Prostate gland (tissue), 2 donors: ENCODE measurements around the gene CORO7. TPM values are rescaled to one million over a fixed set of nuclear protein-coding genes. Genes with fewer than 3 reads are reported as not detected.

Experiments
- DNase-seq: peaks from one replicate; pipeline ENCODE4 v3.0.0-alpha.2; 2019; ENCODE audit warnings: low spot score
- H3K27ac ChIP-seq, 2 donors: fragments of 200-600 bp; sonication (generic); 2 replicates each; pipeline ENCODE4 v1.5.1; 2017 to 2019
- H3K27me3 ChIP-seq: fragments of 200-600 bp; sonication (generic); replicated peaks from 2 replicates; pipeline ENCODE4 v1.5.1; 2019; ENCODE audit not compliant: insufficient read depth
- H3K36me3 ChIP-seq, 2 donors: fragments of 200-600 bp; sonication (generic); 1 replicate in 1 of 2; 2 replicates in 1 of 2; pipeline versions ENCODE4 v1.5.1 to v1.8.1; 2017 to 2019
- H3K4me1 ChIP-seq: fragments of 200-600 bp; sonication (generic); replicated peaks from 2 replicates; pipeline ENCODE4 v1.5.1; 2019
- H3K4me3 ChIP-seq, 2 donors: fragments of 200-600 bp; sonication (generic); 2 replicates each; pipeline ENCODE4 v1.5.1; 2017 to 2019
- H3K9me3 ChIP-seq: fragments of 200-600 bp; sonication (generic); 2 replicates; pipeline ENCODE4 v1.5.1; 2017
- POLR2A ChIP-seq: fragments of 450-650 bp; IDR thresholded peaks from one replicate; pipeline ENCODE4 v1.6.1; 2016; ENCODE audit warnings: antibody characterized with exemption, mild to moderate bottlenecking
- POLR2AphosphoS5 ChIP-seq: sonication (generic); formaldehyde crosslinking; IDR thresholded peaks from one replicate; pipeline ENCODE4 v1.6.1; 2017; ENCODE audit warnings: antibody characterized with exemption
- WGBS: methylation state at CpG from one replicate; pipeline ENCODE4 v1.1.5; 2018; 5-methylcytosine and 5-hydroxymethylcytosine counted together
- intact Hi-C: fragments of 100-400 bp; cut with DNase I; formaldehyde crosslinking; loops from one replicate; pipeline ENCODE4 v1.14.2; 2022
- total RNA-seq, 2 donors: library from RNA; depleted of rRNA; stranded (reverse); fragments of >200 nt; gene quantifications; one replicate each; pipeline ENCODE4 v1.1.0, GENCODE V29; 2016
- TF ChIP-seq, protein P1 (sequence below), 4 experiments: fragments of 200-600 bp in 2 of 4; fragments of 450-650 bp in 2 of 4; sonication (generic) in 2 of 4; IDR thresholded peaks; 1 replicate in 3 of 4; 2 replicates in 1 of 4; pipeline ENCODE4 v1.5.1; 2016 to 2019; ENCODE audit warnings: antibody characterized with exemption in 4 of 4, mild to moderate bottlenecking in 2 of 4, moderate library complexity in 2 of 4

The CORO7 gene
- total RNA-seq, 2 donors from 2014 or later, result 24.1 to 122 TPM

DNA sequence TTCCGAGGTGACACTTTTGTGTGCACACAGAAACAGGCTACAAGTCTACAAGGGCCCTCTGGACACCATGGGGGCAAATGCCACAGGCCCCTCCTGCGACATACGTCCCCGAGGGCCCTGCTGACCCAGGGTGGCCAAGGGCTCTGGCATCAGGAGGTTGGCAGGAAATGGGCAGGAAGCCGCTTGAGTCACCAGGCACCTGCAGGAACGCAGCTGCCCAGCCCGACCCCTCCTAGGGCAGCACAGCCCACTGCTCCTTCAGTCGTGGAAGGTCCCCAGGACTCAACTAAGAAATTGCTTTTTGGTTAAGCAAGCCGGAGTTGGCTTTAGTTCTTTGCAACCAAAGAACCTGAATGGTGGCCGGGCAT lies 8.1 kb downstream of the CORO7 start:
- DNase-seq, result no peak
- no peaks in the 10 kb centered on the region for H3K27me3 ChIP-seq
- H3K4me1 ChIP-seq, result peaks cover 11% of the 10 kb centered on the region
- no peaks in the 10 kb centered on the region for H3K9me3 ChIP-seq
- intact Hi-C loops, result loop anchor here (10.0 kb wide), 1 partner anchor 124 kb away; no protein-coding TSS in a partner anchor
- H3K36me3 ChIP-seq, result peaks cover 0 to 7% of the 10 kb centered on the region in 2 donors
- 95% methylated on average over 10 of the region's 10 CpGs for WGBS
- no peak overlapping the region for H3K4me3 ChIP-seq
- no peak overlapping the region for H3K27ac ChIP-seq
- TF ChIP-seq, protein P1, sequence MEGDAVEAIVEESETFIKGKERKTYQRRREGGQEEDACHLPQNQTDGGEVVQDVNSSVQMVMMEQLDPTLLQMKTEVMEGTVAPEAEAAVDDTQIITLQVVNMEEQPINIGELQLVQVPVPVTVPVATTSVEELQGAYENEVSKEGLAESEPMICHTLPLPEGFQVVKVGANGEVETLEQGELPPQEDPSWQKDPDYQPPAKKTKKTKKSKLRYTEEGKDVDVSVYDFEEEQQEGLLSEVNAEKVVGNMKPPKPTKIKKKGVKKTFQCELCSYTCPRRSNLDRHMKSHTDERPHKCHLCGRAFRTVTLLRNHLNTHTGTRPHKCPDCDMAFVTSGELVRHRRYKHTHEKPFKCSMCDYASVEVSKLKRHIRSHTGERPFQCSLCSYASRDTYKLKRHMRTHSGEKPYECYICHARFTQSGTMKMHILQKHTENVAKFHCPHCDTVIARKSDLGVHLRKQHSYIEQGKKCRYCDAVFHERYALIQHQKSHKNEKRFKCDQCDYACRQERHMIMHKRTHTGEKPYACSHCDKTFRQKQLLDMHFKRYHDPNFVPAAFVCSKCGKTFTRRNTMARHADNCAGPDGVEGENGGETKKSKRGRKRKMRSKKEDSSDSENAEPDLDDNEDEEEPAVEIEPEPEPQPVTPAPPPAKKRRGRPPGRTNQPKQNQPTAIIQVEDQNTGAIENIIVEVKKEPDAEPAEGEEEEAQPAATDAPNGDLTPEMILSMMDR (IDR thresholded peaks at IDR 0.05), result no peak
- no peak for TF ChIP-seq POLR2A
- TF ChIP-seq POLR2AphosphoS5, result no peak

DNA sequence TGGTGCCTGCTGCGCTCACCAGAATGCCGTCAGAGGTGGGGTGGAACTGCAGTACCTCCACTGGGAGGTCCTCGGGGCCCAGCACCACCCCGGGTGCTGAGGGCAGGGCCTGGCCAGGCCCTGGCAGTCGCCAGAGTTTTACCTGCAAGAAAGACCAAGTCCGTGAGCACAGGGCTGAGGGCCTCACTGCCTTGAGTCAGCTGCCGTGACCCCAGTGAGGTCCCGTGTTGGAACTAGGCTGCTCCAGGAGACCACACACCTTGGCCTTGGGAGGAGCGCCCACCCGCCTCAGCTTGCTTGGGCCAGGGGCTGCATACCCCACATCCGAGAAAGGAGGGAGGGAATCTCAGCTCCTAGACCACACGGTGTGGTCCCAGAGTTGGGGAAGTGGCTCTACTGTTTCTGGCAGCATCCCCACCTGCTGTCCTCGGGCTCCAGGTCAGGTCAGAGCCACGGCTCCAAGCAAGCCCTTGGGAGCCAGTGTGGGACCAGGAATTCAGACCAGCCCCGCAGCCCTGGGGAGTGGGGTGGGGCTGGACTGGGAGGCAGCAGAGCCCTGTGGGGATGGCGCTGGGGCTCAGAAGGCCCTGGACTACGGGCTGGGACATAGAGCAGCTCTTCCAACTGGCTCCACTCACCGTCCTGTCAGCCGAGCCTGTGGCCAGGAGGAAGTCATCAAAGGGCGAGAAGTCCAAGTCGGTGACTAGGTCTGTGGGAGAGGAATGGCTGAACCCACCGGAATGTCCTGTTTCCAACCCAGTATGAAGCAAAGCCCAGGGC lies 8.7 kb downstream of the CORO7 start:
- DNase-seq, result no peak
- H3K9me3 ChIP-seq, result no peaks in the 10 kb centered on the region
- no peak overlapping the region for H3K4me3 ChIP-seq
- H3K4me1 ChIP-seq, result peaks cover 11% of the 10 kb centered on the region
- 88% methylated on average over 16 of the region's 22 CpGs for WGBS
- intact Hi-C loops, result loop anchor here (10.0 kb wide), 1 partner anchor 123 kb away; no protein-coding TSS in a partner anchor
- H3K27ac ChIP-seq, result no peak overlapping the region
- no peak for TF ChIP-seq POLR2A
- H3K27me3 ChIP-seq, result no peaks in the 10 kb centered on the region
- H3K36me3 ChIP-seq, result peaks cover 0 to 7% of the 10 kb centered on the region in 2 donors

DNA sequence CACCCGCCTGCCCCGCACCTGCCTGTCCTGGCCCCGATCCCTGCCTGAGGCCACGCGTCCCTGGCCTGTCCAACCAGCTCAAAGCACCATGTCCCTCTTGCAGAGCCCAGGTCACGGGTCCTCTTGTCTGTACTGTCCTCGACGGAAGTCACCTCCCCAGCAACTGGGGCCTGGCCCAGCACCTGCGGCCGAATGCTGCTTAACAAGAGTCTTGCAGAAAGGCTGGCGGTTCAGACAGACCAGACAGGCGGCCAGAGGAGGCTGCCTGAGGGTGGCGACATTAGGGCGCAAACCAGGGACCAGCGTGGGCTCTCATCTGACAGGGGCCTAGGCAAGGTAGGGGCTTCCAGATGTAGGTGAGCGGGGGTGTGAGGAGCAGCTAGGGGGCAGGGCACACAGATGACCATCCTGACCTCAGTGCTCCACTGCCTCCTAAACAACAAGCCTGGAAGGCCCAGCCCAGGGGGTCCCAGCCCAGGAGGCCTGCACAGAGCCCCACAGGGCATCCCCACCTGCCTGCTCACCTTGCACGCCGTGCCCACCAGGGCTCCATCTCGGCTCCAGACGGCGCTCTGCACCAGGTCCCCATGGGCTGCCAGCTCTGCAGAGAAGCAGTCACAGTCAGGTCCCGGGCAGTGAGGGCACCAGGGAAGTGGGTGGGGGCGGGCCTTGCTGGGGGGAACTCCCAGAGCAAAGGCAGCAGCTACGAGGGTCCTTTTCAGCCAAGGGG lies 11.3 kb downstream of the CORO7 start:
- no peaks in the 10 kb centered on the region for H3K27me3 ChIP-seq
- H3K4me1 ChIP-seq, result no peaks in the 10 kb centered on the region
- no peaks in the 10 kb centered on the region for H3K9me3 ChIP-seq
- no peak overlapping the region for H3K27ac ChIP-seq
- H3K4me3 ChIP-seq, result no peak overlapping the region
- peaks cover 0 to 7% of the 10 kb centered on the region in 2 donors for H3K36me3 ChIP-seq
- DNase-seq, result no peak
- intact Hi-C loops, result loop anchor here (10.0 kb wide), 1 partner anchor 120 kb away; no protein-coding TSS in a partner anchor
- 91% methylated on average over 20 of the region's 24 CpGs for WGBS
- TF ChIP-seq POLR2A (no peak), POLR2AphosphoS5 (no peak)
- TF ChIP-seq, protein P1 (IDR thresholded peaks at IDR 0.05), result no peak

DNA sequence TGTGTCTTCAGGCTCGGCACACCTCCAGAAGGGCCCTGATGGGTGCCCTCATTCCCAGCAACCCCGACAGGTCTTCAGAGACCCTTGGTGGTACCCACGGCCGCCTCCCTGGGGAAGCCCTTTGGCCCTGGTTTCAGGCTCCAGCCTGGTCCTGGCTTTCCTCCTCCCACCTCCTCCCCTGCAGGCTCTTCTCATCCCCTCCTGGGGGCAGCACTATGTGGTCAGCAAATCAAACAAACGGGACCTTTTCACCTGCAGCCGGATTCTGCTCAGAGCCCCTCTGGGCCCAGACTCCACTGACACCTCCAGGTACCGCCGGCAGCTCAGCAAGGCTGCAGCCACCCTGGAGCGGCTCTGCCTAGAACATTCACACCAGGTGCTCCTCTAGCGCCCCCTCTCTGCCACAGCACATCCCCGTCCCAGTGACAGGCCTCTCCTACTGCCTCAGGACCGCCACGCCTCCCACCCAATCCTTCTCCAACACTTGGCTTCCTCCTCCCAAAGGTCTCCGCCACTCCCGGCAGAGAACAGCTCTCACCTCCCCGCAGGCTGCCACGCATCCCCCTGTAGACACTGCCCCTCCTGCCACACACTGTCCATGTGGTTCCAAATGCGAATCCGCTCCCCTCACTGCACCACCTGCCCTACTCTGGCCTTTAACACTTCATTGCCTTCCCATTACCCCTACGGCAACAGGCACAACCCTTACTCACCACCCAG lies 12.0 kb downstream of the CORO7 start:
- intact Hi-C loops, result loop anchor here (10.0 kb wide), 1 partner anchor 120 kb away; no protein-coding TSS in a partner anchor
- DNase-seq, result no peak
- WGBS, result 71% methylated on average over 20 of the region's 20 CpGs

More for the DNA sequence above, 12.0 kb downstream of the CORO7 start:
- H3K4me1 ChIP-seq, result no peaks in the 10 kb centered on the region
- no peak overlapping the region for H3K4me3 ChIP-seq
- H3K36me3 ChIP-seq, result peaks cover 0 to 7% of the 10 kb centered on the region in 2 donors
- H3K27ac ChIP-seq, result no peak overlapping the region
- no peaks in the 10 kb centered on the region for H3K9me3 ChIP-seq
- TF ChIP-seq, protein P1 (IDR thresholded peaks at IDR 0.05), result peak in 3 of 4 experiments; percentile 28 to 61 (median 33)
- TF ChIP-seq POLR2A, result no peak
- no peaks in the 10 kb centered on the region for H3K27me3 ChIP-seq
